Measurements from ENCODE around the gene MATN4.

The MATN4 gene

GRCh38 chr20:45345104-45345936 lies 37.2 kb upstream of the MATN4 start:
- no peak for TF ChIP-seq CTCF (IDR thresholded peaks at IDR 0.05; ENCODE audit: low read depth, low read length, missing control alignments)
- Histone ChIP-seq H3K36me3 (replicated peaks) (peaks cover 13% of the 10 kb centered on the region), H3K27ac (peak overlapping the region; percentile 2), H3K4me3 (ENCODE audit: low read depth, low read length) (peak overlapping the region; percentile 83), H3K27me3 (replicated peaks) (no peaks in the 10 kb centered on the region)
- DNase-seq = no peak
- in situ Hi-C loops (cut with HindIII; ENCODE audit: low pct_ligation_motif_present, low sequenced_read_pairs) = no loop called here

- Histone ChIP-seq H3K4me3 (ENCODE audit: low read depth, low read length) (peak overlapping the region; percentile 32), H3K27me3 (replicated peaks) (no peaks in the 10 kb centered on the region), H3K27ac (peak overlapping the region; percentile 71), H3K36me3 (replicated peaks) (peaks cover 19% of the 10 kb centered on the region)
- no peak for TF ChIP-seq CTCF (IDR thresholded peaks at IDR 0.05; ENCODE audit: low read depth, low read length, missing control alignments)
- in situ Hi-C loops (cut with HindIII; ENCODE audit: low pct_ligation_motif_present, low sequenced_read_pairs) = no loop called here
- DNase-seq = peak; percentile 91
Measured at GRCh38 chr20:45344168-45344860, 36.2 kb upstream of the MATN4 start.

GRCh38 chr20:45343532-45344167 lies 35.6 kb upstream of the MATN4 start:
- DNase-seq = no peak
- TF ChIP-seq CTCF (IDR thresholded peaks at IDR 0.05; ENCODE audit: low read depth, low read length, missing control alignments) = no peak
- Histone ChIP-seq H3K36me3 (replicated peaks) (peaks cover 23% of the 10 kb centered on the region), H3K27me3 (replicated peaks) (no peaks in the 10 kb centered on the region), H3K4me3 (ENCODE audit: low read depth, low read length) (peak overlapping the region; percentile 32), H3K27ac (peak overlapping the region; percentile 71)
- in situ Hi-C loops (cut with HindIII; ENCODE audit: low pct_ligation_motif_present, low sequenced_read_pairs) = no loop called here

- peak overlapping the region; percentile 61 for H3K27ac ChIP-seq
- H3K4me3 ChIP-seq (ENCODE audit: low read depth, low read length) = no peak overlapping the region
- no peak for TF ChIP-seq CTCF (IDR thresholded peaks at IDR 0.05; ENCODE audit: low read depth, low read length, missing control alignments)
- peaks cover 29% of the 10 kb centered on the region for H3K36me3 ChIP-seq (replicated peaks)
- no peaks in the 10 kb centered on the region for H3K27me3 ChIP-seq (replicated peaks)
- in situ Hi-C loops (cut with HindIII; ENCODE audit: low pct_ligation_motif_present, low sequenced_read_pairs) = no loop called here
- DNase-seq = no peak
Measured at GRCh38 chr20:45342855-45343531, 34.9 kb upstream of the MATN4 start.

- no peak for TF ChIP-seq CTCF (IDR thresholded peaks at IDR 0.05; ENCODE audit: low read depth, low read length, missing control alignments)
- peaks cover 29% of the 10 kb centered on the region for H3K36me3 ChIP-seq (replicated peaks)
- in situ Hi-C loops (cut with HindIII; ENCODE audit: low pct_ligation_motif_present, low sequenced_read_pairs) = no loop called here
- H3K4me3 ChIP-seq (ENCODE audit: low read depth, low read length) = peak overlapping the region; percentile 26
- no peaks in the 10 kb centered on the region for H3K27me3 ChIP-seq (replicated peaks)
- DNase-seq = no peak
- H3K27ac ChIP-seq = peak overlapping the region; percentile 61
Measured at GRCh38 chr20:45341939-45342854, 34.1 kb upstream of the MATN4 start.

Data from brain microvascular endothelial cell (primary cell).